IMR-90 (cell line): ENCODE measurements around the gene ZNF296. TPM values are rescaled to one million over a fixed set of nuclear protein-coding genes. Genes with fewer than 3 reads are reported as not detected.

Experiments used
- ELK1 ChIP-seq: fragments of 150-350 bp; IDR thresholded peaks from 2 replicates; pipeline ENCODE4 v1.6.1; 2016; ENCODE audit warnings: low read depth, mild to moderate bottlenecking, low read length, moderate library complexity, borderline replicate concordance
- SMC3 ChIP-seq: fragments of 150-350 bp; IDR thresholded peaks from 2 replicates; pipeline ENCODE4 v1.6.1; 2016; ENCODE audit warnings: low read depth, mild to moderate bottlenecking, antibody characterized with exemption, low read length, moderate library complexity
- polyA plus RNA-seq, 3 experiments: library from polyadenylated mRNA; depleted of rRNA; stranded (reverse); fragments of >200 nt; gene quantifications; 2 replicates each; pipeline ENCODE4 v1.2.3, GENCODE V29; 2012; ENCODE audit warnings: low replicate concordance in 1 of 3
- total RNA-seq: library from RNA; depleted of rRNA; stranded (reverse); fragments of >200 nt; gene quantifications from 2 replicates; pipeline ENCODE4 v1.2.3, GENCODE V29; 2012

ZNF296 gene
- total and polyA plus RNA-seq, 2 of the 4 experiments (the other 2 are of a cell fraction), result 0.10 TPM; not detected in 1

GRCh38 chr19:45038931-45039893, 37.1 kb downstream of the ZNF296 start, which contains the start of gene CLASRP (continued):
- TF ChIP-seq ELK1, result no peak
- no peak for TF ChIP-seq SMC3
